ENCODE results near the gene ANGEL1.

Gene ANGEL1, protein sequence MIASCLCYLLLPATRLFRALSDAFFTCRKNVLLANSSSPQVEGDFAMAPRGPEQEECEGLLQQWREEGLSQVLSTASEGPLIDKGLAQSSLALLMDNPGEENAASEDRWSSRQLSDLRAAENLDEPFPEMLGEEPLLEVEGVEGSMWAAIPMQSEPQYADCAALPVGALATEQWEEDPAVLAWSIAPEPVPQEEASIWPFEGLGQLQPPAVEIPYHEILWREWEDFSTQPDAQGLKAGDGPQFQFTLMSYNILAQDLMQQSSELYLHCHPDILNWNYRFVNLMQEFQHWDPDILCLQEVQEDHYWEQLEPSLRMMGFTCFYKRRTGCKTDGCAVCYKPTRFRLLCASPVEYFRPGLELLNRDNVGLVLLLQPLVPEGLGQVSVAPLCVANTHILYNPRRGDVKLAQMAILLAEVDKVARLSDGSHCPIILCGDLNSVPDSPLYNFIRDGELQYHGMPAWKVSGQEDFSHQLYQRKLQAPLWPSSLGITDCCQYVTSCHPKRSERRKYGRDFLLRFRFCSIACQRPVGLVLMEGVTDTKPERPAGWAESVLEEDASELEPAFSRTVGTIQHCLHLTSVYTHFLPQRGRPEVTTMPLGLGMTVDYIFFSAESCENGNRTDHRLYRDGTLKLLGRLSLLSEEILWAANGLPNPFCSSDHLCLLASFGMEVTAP

GRCh38 chr14:76812422-76813383, at the start of gene ANGEL1:
ANGEL1 (minus strand) TSS chr14:76812882; CDS start chr14:76812827, 55 bp downstream.
- peak; percentile 86 for DNase-seq

DNA sequence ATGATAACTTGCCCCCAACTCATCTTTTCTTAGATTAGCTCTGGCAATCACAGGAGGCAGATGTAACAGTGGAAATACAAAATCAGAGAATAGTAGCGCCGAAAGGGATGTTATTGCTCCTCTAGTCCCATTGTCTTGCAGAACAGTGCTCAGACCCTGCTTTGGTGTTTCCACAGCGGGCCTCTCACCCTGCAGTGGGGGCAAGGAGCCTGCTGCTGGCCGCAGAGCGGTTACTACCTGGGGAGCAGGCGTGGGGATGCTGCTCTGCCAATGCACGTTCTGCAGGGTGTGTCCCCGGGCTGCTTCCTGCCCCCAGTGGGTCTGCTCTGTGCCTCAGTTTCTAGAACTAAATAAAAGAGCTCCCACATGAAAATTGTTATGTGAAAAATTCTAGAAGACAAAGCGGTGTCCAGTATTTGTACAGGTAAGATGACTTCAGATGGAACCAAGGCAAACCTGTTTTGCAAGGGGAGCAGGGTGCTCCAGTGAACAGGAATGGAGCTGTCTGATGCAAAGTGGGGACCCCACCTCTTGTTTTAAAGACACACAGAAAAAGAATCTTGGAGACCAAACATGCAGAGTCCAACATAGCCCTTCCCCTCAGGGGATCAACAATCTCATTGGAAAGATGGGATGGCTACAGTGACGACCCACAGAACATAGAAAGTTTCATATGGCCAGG, 49.0 kb upstream of the ANGEL1 start:
- no peak for DNase-seq

- no peak for DNase-seq
Observed at GRCh38 chr14:76856769-76857168, 44.1 kb upstream of the ANGEL1 start.

DNA sequence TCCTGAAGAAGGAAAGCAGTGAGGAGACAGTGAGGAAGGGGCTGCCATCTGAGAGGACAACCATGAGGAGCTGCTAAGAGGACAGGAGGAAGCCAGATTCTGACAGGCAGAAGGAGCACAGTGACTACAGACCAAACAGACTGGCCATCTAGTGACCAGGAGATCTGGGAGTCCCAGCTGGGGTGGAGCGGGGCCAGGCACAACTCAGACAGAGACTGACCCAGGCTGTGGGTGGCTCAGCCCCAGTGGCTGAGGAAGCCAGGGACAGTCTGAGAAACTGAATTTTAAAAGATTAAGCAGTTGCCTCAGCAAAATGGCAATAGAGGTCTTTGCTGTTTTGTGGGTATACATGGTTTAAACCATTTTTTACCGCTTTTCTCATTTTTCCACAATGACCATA, 42.4 kb upstream of the ANGEL1 start:
- DNase-seq, result no peak

DNA sequence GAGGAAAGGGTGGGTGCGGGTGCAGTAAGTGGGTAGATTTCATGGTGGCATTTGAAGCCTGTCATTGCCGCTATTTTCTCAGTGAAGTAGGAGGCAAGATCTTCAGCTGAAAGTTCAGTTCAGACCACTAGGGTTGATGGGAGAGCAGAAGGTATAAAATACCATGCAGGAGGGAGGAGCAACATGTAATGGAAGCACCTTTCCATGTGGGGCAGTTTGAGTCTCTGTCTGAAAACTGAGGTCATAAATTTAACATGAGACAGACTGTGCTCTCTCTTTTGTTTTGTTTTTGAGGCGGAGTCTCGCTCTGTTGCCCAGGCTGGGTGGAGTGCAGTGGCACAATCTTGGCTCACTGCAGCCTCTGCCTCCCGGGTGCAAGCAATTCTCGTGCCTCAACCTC, 36.2 kb upstream of the ANGEL1 start:
- no peak for DNase-seq

GRCh38 chr14:76846331-76847047, 33.8 kb upstream of the ANGEL1 start:
- peak; percentile 90 to 93 for DNase-seq

GRCh38 chr14:76844223-76844622, 31.5 kb upstream of the ANGEL1 start:
- DNase-seq, result peak; percentile 93 to 95

- DNase-seq, result no peak
Observed at GRCh38 chr14:76842414-76842813, 29.7 kb upstream of the ANGEL1 start.

GRCh38 chr14:76837524-76837923, 24.8 kb upstream of the ANGEL1 start:
- DNase-seq, result no peak

GRCh38 chr14:76836029-76836630, 23.4 kb upstream of the ANGEL1 start:
- no peak for DNase-seq

GRCh38 chr14:76834241-76834661, 21.6 kb upstream of the ANGEL1 start:
- DNase-seq, result no peak

DNA sequence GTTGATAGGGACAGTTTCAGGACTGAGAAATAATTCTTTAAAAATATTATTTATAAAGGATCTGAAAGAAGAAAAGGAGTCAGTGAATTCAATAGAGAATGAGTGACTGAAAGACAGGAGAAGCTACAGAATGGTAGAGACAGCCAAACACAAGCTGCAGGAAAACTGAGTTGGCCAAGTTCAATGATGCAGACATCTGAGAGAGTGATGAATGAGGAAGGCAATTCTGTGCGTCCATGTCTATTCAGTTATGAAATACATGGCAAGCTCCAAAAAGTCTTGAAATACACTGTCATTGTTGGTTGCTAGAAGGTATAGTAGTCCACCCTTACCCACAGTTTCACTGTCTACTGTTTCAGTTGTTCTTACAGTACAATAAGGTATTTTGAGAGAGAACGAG, 20.3 kb upstream of the ANGEL1 start:
- DNase-seq, result no peak

- peak in 1 of 2 experiments; percentile 8 for DNase-seq
Observed at GRCh38 chr14:76832503-76832988, 19.9 kb upstream of the ANGEL1 start.

DNA sequence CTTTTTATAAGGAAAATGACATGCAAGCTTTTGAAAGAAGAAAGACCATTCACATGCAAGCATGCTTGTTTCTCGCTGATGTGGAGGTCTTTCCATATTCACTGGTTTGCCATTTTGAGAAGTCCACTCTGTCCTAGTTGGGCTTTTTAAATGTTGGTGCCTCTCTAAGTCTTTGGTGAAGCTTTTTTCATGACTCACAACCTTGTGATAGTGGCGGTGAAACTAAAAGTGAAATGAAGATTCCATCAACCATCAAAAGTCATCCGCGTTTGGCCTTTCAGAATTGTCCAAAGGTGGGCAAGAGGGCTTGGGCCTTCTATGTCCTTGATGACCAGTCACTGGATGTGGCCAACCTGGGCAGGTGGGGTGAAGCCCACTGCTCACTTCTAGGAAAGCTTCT, 17.9 kb upstream of the ANGEL1 start:
- no peak for DNase-seq

DNA sequence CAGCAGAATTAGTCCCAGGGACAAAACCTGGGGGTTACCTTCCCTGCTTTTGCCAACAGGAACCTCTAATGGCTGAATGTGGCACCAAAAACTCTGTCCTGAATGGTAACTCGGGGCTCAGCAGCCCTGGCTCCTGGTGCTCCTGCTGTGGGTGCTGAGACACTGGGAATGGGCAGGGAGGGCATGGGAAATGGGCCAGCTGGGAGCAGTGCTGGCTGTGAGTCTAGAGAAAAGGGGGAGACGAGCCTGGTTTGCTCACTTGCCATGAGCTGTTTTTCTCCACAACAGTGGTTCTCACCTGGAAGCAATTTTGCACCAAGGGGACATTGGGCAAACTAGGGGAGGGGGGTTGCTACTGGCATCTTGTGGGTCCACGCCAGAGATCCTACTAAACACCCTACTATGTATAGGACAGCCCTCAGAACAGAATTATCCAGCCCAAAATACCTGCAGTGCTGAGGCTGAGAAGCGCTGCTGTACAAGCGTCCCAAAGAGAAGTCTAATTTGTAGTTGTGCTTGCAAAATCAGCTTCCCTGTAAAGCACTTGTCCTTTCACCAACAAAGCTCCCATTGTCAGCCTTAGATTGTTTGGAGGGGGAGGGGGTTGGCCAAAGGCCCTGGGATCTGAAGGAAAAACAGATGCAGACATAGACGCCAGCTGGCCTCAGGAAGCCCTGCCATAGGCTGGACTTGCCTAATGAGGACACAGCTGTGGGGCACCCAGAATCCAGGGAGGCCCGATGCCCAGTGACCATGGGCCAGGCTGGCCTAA, 17.2 kb upstream of the ANGEL1 start:
- DNase-seq, result no peak

- DNase-seq, result no peak
Observed at GRCh38 chr14:76829013-76829365, 16.3 kb upstream of the ANGEL1 start.

GRCh38 chr14:76828339-76829012, 15.8 kb upstream of the ANGEL1 start:
- no peak for DNase-seq

DNA sequence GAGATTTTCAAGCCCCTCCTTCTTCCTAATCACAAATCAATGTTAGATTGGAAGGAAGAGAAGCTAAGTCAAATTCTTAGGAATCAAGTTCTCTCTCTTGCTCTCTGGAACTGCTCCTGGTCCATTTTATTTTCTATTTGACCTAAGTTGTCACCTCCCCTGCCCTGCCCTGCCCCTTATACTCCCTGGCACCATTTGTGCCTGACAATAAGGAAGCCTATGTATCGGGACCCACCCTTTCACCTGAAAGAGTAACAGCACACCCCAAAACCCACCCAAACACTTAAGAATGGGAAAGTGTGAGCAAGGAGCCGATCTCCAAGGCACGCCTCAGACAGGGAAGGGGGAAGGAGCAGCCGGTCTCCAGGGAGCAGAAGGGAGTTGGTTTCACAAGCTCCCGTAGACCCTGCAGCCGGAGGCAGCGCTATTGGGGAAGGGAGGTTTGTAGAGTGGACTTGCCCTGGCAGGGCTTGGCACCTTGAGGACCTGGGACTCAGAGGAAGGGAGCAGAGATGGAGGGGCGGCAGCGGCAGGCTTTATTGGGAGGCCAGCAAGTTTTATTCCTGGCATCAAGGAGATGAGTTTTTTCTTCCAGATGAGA, 15.1 kb upstream of the ANGEL1 start:
- no peak for DNase-seq

DNA sequence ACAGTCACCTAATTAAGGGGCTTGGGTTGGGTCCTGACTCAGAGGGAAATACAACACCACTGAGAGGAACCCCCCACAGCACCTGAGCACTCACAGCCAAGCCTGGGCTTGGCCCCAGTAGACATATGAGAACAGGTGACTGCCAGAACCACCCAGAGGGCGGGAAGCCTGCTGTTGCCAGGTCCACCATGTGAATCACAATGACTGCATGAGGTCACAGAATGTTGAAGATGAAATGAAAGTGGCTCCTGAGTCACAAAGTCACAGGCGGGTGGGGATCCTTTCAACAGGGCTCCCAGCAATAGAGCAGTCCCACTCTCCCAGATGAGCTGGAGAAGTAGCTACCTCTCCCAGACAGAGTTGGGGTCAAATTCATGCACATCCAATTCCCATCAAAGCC, 13.4 kb upstream of the ANGEL1 start, which contains the start of gene LRRC74A:
LRRC74A (plus strand) TSS at position 287 of the 400 bp plus-strand sequence. CDS start 290 bp downstream, outside the sequence.
- no peak for DNase-seq
